ENCODE results near the gene CACNA2D3.

DNA sequence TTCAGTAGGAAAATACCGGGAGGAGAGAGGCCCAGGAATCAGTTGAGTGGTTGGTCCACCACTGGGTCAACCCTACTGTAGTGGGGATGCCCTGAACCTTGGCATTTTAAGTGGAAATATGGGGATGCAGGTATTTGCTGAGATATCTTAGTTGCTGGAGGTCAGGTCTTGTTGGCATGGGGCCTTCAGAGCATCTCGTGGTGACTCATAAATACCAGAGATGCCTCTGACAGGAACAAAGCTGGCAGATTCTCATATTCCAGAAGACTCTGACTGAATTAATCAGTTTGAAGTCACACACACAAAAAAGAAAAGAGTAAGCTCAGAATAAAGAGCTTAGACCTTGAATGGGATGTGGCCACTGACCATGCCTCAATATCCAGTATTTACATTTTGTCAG is 91.6 kb downstream of the CACNA2D3 start:
- TF ChIP-seq EZH2 (IDR thresholded peaks at IDR 0.05; ENCODE audit: borderline replicate concordance) = no peak
- TF ChIP-seq, protein P1, sequence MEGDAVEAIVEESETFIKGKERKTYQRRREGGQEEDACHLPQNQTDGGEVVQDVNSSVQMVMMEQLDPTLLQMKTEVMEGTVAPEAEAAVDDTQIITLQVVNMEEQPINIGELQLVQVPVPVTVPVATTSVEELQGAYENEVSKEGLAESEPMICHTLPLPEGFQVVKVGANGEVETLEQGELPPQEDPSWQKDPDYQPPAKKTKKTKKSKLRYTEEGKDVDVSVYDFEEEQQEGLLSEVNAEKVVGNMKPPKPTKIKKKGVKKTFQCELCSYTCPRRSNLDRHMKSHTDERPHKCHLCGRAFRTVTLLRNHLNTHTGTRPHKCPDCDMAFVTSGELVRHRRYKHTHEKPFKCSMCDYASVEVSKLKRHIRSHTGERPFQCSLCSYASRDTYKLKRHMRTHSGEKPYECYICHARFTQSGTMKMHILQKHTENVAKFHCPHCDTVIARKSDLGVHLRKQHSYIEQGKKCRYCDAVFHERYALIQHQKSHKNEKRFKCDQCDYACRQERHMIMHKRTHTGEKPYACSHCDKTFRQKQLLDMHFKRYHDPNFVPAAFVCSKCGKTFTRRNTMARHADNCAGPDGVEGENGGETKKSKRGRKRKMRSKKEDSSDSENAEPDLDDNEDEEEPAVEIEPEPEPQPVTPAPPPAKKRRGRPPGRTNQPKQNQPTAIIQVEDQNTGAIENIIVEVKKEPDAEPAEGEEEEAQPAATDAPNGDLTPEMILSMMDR (IDR thresholded peaks at IDR 0.05; ENCODE audit: poor library complexity) = no peak

Measured in hepatocyte (in vitro differentiated cells).